Activated naive CD8-positive, alpha-beta T cell treated with anti-CD3 and anti-CD28 coated beads, Interleukin-2, amount 50 U/mL, for 16 hours (primary cell): ENCODE data around the gene PISD.

Experiments used
- DNase-seq: peaks from one replicate; pipeline ENCODE4 v3.0.0-alpha.2; 2020; ENCODE audit warnings: low read depth, low spot score

The PISD gene

DNA sequence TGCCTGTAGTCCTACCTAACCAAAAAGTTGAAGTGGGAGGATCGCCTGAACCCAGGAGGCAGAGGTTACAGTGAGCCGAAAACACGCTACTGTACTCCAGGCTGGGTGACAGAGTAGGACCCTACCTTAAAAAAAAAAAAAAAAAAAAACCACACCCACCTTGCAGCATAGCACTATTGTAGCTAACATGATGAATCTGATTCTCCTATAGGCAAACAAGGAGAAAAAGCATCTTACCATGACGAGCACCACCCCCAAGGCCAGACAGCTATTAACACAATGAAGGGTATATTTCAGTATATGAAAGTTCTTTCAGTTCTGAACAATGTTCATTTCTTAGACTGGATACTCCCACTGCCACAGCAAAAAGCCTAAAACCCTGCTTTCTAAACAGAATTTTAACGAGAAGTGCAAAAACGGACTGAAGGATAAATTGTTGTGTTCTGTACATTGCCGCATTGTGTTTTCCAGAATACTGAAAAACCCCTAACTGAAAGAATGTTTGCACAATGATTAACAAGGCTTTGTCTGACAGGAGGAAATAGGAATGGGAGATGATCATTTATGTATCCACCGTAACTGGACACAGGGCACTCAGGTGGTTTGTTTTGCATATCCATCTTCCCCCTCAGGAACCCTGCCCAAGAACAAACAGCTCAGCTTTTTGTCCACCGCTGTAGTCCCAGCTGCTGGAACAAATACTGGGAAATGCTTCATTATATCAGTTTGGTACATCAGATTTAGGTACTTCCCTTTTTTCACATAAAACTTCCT is 8.9 kb downstream of the PISD start:
- DNase-seq, result no peak

DNA sequence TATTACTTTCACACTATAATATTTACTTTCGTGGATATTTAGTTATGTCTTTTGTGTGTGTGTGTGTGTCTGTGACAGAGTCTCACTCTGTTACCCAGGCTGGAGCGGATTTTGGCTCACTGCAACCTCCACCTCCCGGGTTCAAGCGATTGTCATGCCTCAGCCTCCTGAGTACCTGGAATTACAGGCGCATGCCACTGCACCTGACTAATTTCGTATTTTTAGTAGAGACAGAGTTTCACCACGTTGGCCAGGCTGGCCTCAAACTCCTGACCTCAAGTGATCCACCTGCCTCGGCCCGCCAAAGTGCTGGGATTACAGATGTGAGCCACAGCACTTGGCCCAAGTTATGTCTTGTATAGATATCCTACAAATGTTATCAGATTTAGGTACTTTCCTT is 9.9 kb downstream of the PISD start:
- DNase-seq, result no peak

GRCh38 chr22:31651664-31652063 is 10.4 kb downstream of the PISD start:
- DNase-seq, result no peak

- no peak for DNase-seq
These were observed 11.6 kb downstream of the PISD start for GRCh38 chr22:31650391-31650790.

- DNase-seq, result no peak
These were observed 14.3 kb downstream of the PISD start for GRCh38 chr22:31647523-31648320.

DNA sequence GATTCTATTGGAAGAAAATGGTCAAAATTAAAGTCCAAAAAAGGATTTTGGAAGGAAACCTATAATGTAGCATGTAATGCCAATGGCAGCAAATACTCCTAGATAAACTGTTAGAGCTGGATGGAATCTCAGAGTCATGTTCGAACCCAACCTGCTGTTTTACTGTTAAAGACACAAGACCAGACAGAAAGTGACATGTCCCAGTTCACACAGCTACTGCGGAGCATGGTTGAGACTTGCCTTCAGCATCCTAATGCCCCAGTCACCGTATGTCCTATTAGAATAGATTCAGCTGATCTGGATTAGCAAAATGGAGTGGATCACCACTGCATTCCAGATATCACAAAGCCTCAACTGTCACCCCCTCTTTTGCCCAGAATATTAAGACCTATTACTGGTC is 14.9 kb downstream of the PISD start:
- no peak for DNase-seq

- DNase-seq, result no peak
These were observed 15.6 kb downstream of the PISD start for GRCh38 chr22:31646186-31647019.

GRCh38 chr22:31639436-31640039 is 22.5 kb downstream of the PISD start:
- DNase-seq, result no peak

GRCh38 chr22:31637891-31638618 is 24.0 kb downstream of the PISD start:
- DNase-seq, result no peak

- DNase-seq, result no peak
These were observed 24.5 kb downstream of the PISD start for GRCh38 chr22:31637447-31637890.

DNA sequence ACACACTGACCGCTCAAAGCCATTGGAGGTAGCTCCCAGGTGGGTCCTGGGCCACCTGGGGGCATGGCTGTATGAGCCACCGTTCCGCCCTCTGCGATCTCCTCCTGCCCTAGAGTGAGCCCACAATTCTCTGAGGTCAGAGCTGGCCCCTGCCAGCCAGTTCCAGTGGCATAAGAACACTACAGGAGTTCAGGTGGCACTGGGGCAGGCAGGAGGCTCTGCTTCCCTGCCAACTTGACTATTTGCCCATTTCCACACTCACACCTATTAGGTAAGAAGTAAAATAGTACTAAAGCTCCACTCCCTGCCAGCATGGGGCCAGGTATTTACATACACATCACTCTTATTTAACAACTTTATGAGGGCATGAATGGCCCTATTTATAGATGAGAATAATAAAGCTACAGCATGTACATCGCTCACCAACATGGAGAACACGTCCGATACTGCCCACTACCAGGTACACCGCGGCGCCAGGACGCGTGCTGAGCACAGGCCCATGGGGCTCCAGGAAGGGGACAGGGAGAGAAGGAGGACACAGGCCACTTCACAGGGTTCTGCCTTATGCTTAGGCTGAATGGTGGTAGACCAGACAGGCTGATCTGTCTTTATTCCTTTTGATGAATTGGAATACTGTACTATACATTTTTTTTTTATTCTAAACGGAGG is 26.2 kb downstream of the PISD start:
- DNase-seq, result no peak

DNA sequence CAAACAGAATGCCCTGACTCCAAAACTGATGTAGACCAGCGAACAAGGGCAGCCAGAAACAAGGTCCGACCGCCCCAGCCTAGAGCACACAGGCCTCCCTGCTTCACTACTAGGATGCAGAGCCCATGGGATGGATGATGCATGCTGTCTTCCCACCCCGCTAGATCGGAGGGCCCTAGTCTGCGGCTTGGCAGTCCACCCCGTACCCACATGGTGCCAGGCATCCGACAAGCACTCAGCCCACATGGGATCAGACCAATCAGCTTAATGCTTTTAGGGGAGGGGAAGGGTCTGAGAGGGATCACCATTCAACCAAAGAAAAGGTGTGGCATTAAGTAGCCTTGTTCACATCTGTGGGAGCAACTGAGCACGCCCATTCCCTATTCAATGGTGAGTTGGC is 30.6 kb downstream of the PISD start:
- no peak for DNase-seq

- DNase-seq, result peak; percentile 69
These were observed 31.4 kb downstream of the PISD start for GRCh38 chr22:31630331-31631329.

DNA sequence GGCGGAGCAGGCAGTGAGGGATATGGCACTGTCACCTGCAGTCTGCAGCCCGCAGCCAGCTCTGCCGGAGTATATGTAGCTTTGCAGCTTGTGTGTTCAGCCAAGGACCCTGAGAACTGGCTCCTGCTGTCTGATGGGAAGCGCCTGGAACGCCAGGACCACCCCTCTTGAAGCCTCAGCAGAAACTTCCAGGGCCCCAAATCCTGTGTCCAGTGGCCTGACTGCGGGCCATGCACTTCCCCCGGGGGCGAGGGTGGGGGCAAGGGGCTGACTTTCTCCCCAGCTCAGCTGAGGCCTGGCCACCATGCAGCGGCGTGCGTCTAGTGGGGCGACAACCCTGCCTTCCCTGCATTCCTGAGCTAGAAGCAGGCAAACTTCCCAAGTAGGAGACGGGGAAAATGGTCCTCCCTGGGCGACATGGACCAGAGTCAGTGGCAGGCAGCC is 32.3 kb downstream of the PISD start:
- DNase-seq, result no peak

- DNase-seq, result no peak
These were observed 32.9 kb downstream of the PISD start for GRCh38 chr22:31628969-31629708.

GRCh38 chr22:31628362-31628761 is 33.7 kb downstream of the PISD start:
- DNase-seq, result no peak

- no peak for DNase-seq
These were observed 34.7 kb downstream of the PISD start for GRCh38 chr22:31627223-31627731.
